PFSK-1 (cell line): ENCODE data around the gene ZBP1.

ENCODE experiments used
- FOXP2 ChIP-seq: optimal IDR thresholded peaks from 2 replicates; pipeline ENCODE3; 2011; ENCODE audit warnings: borderline replicate concordance, control low read depth, inconsistent platforms; ENCODE audit not compliant: insufficient read depth; ENCODE audit errors: extremely low read length, extremely low read depth
- POLR2AphosphoS5 ChIP-seq: IDR thresholded peaks from 2 replicates; pipeline ENCODE4 v1.6.1; 2012; ENCODE audit warnings: low read depth, mild to moderate bottlenecking, control low read depth, low read length, moderate library complexity
- REST ChIP-seq, 2 experiments: IDR thresholded peaks; 2 replicates each; pipeline versions ENCODE4 v1.6.1 to v1.8.0; 2011 to 2012; ENCODE audit warnings: low read depth in 2 of 2, low read length in 2 of 2, control low read depth in 1 of 2, inconsistent platforms in 1 of 2, mild to moderate bottlenecking in 1 of 2, moderate library complexity in 1 of 2; ENCODE audit not compliant: insufficient read depth in 1 of 2
- SIN3A ChIP-seq: IDR thresholded peaks from 2 replicates; pipeline ENCODE4 v1.6.1; 2012; ENCODE audit warnings: mild to moderate bottlenecking, low read length, moderate library complexity, borderline replicate concordance; ENCODE audit not compliant: insufficient read depth
- TAF1 ChIP-seq: IDR thresholded peaks from 2 replicates; pipeline ENCODE4 v1.6.1; 2012; ENCODE audit warnings: low read length, control low read depth, borderline replicate concordance; ENCODE audit not compliant: insufficient read depth

The ZBP1 gene

GRCh38 chr20:57580478-57581201 lies 39.6 kb downstream of the ZBP1 start:
- TF ChIP-seq FOXP2 = no peak
- no peak for TF ChIP-seq REST (IDR thresholded peaks at IDR 0.05; ENCODE audit: insufficient read depth in 1 of 2, low read depth in 2 of 2, low read length in 2 of 2)
- no peak for TF ChIP-seq TAF1
- TF ChIP-seq SIN3A = no peak
- TF ChIP-seq POLR2AphosphoS5 = no peak

- TF ChIP-seq REST (IDR thresholded peaks at IDR 0.05; ENCODE audit: insufficient read depth in 1 of 2, low read depth in 2 of 2, low read length in 2 of 2) (no peak), FOXP2 (no peak), SIN3A (no peak), POLR2AphosphoS5 (no peak), TAF1 (no peak)
Observed at GRCh38 chr20:57579898-57580447, 40.3 kb downstream of the ZBP1 start.

GRCh38 chr20:57579331-57579897 lies 40.8 kb downstream of the ZBP1 start:
- no peak for TF ChIP-seq FOXP2
- TF ChIP-seq SIN3A = no peak
- TF ChIP-seq POLR2AphosphoS5 = no peak
- TF ChIP-seq REST (IDR thresholded peaks at IDR 0.05; ENCODE audit: insufficient read depth in 1 of 2, low read depth in 2 of 2, low read length in 2 of 2) = no peak
- no peak for TF ChIP-seq TAF1

GRCh38 chr20:57578476-57579165 lies 41.6 kb downstream of the ZBP1 start:
- TF ChIP-seq SIN3A = no peak
- TF ChIP-seq POLR2AphosphoS5 = no peak
- TF ChIP-seq REST (IDR thresholded peaks at IDR 0.05; ENCODE audit: insufficient read depth in 1 of 2, low read depth in 2 of 2, low read length in 2 of 2) = no peak
- no peak for TF ChIP-seq TAF1
- TF ChIP-seq FOXP2 = no peak
